ENCODE data around the gene OR2AG2.

OR2AG2 gene

DNA sequence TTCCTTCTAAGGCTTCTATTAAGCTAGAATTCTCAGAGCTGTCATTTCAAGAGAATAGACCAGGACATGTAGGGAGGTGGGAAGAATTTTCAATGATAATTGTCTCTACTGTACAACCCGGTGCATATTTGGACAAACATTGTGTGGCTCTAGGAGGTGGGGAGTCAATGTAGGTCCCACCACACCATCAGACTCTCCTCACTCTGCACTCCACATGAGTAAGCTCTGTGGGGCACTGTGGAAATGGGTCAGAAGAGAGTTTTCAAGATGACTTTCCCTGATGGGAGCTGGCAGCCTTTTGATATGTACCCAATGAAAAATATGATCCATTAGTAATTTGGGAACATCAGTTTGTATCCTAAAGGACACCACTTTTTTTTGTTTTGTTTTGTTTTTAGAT is 33.2 kb downstream of the OR2AG2 start:
- no peak for DNase-seq

- peak; percentile 7 for DNase-seq
Observed at GRCh38 chr11:6737872-6738466, 33.8 kb downstream of the OR2AG2 start.

- DNase-seq = no peak
Observed at GRCh38 chr11:6736495-6737121, 35.2 kb downstream of the OR2AG2 start.

GRCh38 chr11:6735306-6735705 is 36.5 kb downstream of the OR2AG2 start:
- DNase-seq = peak; percentile 6

DNA sequence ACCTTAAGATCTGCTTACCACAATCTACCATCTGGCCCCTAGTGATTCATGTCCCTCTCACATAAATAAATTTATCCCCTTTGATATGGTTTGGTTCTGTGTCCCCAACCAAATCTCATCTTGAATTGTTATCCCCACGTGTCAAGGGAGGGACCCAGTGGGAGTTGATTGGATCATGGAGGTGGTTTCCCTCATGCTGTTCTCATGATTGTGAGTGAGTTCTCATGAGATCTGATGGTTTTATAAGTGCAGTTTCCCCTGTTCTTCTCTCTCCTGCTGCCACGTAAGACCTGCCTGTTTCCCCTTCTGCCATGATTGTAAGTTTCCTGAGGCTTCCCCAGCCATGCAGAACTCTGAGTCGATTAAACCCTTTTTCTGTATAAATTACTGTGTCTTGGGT is 37.2 kb downstream of the OR2AG2 start:
- DNase-seq = no peak

DNA sequence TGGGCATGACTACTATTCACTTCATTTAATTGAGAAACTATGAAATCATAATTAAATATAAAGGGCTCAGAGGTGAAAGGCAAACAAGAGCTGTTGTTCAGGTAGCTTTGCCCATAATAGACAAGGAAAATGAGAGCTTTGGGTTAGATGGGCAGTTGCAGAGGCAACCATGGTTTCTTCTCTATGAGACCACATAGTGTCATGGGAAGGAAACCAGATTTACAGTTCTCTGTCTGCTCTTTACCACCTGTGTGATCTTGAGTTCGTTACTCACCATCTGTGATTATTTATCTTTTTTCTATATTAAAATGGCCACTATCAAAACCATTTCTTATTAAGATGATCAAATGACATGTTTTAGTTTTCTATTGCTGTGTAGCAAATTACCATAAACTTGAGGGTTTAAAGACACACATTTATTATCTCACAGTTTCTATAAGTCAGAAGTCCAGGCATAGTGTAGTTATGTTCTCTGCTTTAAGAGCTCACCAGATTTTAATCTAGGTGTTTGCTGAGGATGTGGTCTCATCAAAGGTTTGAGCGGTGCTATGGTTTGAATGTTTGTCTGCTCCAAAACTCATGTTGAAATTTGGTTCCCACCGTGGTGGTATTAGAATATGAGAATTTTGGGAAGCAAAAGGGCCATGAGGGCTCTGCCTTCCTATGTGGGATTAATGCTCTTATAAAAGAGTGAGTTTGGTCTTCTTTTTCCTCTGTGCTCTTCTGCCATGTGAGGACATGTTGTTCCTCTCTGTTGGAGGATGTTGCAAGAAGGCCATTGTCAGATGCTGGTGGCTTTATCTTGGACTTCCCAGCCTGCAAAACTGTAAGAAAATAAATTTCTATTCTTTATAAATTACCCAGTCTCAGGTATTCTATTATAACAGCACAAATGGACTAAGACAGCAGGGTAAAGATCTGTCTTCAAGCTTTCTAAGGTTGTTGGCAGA is 38.2 kb downstream of the OR2AG2 start:
- no peak for DNase-seq

DNA sequence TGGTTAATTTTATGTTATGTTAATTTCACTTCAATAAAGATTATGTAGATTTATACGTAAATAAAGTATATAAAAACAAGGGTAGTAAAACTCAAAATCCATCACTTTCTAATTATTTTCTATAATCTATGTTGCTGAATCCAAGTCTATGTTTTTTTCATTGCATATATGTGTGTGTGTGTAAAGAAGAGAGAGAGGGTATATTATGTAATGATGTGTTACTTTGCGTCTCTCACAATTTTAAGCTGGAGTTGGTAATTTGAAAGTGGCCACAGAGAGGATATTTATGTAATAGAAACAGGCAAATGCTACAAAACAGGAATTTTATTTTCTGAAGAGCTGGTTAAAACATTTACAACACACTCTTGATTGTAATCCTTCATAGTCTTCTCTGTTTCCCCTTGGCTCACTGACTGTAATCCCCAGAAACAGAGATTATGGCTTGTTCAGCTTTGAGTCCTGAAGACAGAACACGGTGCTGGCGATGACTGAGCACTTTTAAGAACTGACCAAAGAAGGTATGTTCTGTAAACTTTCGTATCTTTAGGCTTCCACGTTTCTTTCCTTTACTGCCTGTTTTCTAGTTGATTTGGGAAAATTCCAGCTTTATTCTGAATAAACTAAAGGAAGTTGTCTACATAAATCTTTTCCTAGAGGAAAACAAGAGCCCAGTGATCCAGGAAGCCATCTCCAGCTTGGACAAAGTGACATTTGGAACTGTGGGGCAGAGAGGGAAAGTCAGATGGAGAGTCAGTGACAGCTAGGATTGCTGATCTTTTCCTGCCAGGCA is 43.6 kb downstream of the OR2AG2 start:
- no peak for DNase-seq

DNA sequence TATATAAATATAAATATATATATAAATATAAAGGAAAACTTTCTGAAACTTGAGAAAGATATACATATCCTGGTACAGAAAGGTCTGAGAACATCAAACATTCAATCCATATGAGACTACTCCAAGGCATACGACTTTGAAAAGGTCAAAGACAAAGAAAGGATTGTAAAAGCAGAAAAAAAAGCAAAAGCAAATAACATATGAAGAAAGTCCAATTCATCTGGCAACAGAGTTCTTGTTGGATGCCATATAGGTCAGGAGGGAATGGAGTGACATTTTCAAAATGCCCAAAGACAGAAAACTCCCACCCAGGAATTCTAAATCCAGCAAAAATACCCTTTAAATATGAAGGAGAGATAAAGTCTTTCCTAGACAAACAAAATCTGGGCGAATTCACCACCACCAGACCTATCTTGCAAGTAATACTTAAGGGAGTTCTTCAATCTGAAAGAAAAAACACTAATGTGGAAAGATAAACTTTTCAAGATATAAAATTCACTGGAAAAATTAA is 46.3 kb downstream of the OR2AG2 start:
- DNase-seq = no peak

DNA sequence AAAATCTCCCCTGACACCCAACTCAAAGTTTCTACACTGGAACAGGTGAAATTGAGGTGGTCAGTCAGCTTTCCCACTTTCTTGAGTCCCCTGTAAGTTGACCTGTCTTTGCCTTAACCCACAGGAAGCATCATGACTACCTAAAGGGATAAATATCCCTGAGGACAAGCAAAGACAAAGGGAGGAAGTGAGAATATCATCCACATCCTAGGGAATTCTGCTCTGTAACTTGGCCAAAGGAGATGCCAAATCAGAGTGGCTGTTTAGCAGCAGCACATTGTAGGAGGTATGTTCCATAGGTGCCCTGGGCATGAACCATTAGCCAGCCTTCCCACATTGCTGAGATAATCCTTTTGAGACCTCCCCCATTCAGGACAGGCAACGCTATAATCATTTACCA is 47.8 kb downstream of the OR2AG2 start:
- DNase-seq = no peak

- no peak for DNase-seq
Observed at GRCh38 chr11:6721343-6721742, 50.4 kb downstream of the OR2AG2 start.

DNA sequence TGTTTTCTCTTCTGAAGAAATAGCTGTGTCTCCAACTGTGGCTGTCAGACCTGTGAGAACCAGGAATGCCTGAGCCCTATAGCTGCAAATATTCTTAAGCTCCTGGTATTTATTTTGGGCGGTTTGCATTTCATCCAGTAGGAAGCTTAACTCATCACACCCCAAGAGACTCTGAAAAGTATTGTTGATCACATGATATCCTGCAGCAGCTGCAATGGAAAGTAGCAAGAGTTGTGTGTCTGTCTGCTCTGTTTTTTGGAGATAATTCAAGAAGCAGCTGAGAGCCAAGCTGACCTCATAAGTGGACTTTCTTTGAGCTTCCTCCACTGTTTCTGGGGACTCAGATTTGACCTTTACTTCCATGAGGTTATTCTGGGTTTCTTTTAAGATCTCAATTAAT is 52.2 kb downstream of the OR2AG2 start:
- no peak for DNase-seq

- no peak for DNase-seq
Observed at GRCh38 chr11:6717426-6717825, 54.4 kb downstream of the OR2AG2 start.

Data from right kidney (tissue), 1 donor.